22Rv1 (cell line): ENCODE data around the gene FBXO48.
A peak's percentile ranks its signal among the peaks of the same experiment; 100 is the strongest.

Source experiments
- ZFX ChIP-seq: fragments of 450-650 bp; IDR thresholded peaks from 2 replicates; pipeline ENCODE4 v1.6.1; 2017; ENCODE audit warnings: antibody characterized with exemption, borderline replicate concordance
- TF ChIP-seq, protein P1 (sequence below): fragments of 450-650 bp; IDR thresholded peaks from 2 replicates; pipeline ENCODE4 v1.5.1; 2017; ENCODE audit warnings: mild to moderate bottlenecking

DNA sequence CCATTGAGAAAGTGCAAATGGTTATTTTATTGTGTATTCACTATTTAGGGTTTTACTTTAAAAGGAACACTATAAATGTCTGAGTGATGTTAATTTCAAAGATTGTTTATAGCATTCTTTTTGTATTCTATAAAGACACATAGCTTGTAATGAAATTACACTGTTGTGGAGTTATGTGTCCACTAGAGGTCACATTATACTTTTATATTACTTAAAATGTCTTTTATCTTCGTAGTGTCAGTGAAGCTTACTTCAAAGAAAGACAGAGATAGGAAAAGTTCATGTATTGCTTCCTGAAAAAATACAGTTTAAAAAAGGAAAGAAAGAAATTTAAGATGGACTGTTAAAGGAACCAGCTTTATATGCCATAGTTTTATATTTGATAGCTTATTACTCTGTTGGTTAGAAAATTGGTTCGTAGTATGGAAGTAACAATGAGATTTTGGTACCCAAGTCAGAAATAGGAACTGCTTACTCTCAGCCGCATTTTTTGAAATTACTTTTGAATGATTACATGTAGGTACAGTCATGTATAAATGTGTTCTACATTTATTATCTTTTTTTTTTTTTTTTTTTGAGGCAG, 20.8 kb upstream of the FBXO48 start:
- TF ChIP-seq, protein P1, sequence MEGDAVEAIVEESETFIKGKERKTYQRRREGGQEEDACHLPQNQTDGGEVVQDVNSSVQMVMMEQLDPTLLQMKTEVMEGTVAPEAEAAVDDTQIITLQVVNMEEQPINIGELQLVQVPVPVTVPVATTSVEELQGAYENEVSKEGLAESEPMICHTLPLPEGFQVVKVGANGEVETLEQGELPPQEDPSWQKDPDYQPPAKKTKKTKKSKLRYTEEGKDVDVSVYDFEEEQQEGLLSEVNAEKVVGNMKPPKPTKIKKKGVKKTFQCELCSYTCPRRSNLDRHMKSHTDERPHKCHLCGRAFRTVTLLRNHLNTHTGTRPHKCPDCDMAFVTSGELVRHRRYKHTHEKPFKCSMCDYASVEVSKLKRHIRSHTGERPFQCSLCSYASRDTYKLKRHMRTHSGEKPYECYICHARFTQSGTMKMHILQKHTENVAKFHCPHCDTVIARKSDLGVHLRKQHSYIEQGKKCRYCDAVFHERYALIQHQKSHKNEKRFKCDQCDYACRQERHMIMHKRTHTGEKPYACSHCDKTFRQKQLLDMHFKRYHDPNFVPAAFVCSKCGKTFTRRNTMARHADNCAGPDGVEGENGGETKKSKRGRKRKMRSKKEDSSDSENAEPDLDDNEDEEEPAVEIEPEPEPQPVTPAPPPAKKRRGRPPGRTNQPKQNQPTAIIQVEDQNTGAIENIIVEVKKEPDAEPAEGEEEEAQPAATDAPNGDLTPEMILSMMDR = peak; percentile 67
- TF ChIP-seq ZFX = no peak
